Measurements from ENCODE around the gene MTURN.

DNA sequence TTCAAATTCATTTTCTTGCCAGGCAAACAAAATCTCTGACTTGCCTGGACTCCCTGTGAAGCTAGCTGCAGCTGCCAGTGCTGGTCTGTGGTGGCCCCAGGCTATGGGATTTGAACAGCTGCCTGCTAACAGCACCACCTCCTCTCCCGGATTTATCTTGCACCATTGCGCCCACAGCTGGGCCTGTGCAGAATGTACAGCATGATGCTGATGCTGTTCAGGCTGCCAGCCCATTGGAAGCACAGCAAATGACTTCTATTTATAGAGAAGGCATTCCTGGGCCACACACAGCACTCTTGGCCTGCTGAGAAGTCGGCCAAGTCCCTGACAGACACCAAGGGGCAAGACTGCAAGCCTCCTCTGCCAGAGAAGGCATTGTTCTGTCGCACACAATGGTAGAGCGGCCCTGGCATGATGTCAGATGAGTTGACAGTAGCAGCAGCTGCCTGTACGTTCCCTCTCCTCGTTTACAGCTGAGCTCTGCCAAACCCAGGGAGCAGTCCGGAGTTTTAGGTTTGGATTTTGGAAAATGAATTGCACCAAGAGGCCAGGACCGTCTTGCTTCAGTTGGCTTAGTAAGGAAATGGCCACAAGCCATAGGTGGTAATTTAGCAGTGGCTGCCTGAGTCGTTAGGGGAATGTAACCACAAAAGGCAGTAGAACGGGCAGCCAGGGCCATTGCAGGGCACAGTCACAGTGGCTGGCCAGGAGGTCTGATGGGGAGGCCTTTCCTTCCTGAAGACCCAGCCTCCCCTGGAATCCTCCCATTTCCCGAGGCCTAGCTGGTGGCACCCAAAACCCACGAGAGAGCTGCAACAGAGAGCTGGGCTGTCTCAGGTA, 38.5 kb downstream of the MTURN start:
- TF ChIP-seq, protein P1, sequence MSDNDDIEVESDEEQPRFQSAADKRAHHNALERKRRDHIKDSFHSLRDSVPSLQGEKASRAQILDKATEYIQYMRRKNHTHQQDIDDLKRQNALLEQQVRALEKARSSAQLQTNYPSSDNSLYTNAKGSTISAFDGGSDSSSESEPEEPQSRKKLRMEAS (IDR thresholded peaks at IDR 0.05): no peak
- TF ChIP-seq EP300 (IDR thresholded peaks at IDR 0.05; ENCODE audit: borderline replicate concordance) (no peak), RAD21 (IDR thresholded peaks at IDR 0.05; ENCODE audit: low read depth) (peak; percentile 53), TAF1 (IDR thresholded peaks at IDR 0.05; ENCODE audit: low read depth) (no peak), NFIC (IDR thresholded peaks at IDR 0.05) (no peak), TCF12 (IDR thresholded peaks at IDR 0.05; ENCODE audit: low read depth) (no peak), CREB1 (IDR thresholded peaks at IDR 0.05; ENCODE audit: low read depth) (no peak), CEBPB (IDR thresholded peaks at IDR 0.05) (no peak)
- TF ChIP-seq, protein P2, sequence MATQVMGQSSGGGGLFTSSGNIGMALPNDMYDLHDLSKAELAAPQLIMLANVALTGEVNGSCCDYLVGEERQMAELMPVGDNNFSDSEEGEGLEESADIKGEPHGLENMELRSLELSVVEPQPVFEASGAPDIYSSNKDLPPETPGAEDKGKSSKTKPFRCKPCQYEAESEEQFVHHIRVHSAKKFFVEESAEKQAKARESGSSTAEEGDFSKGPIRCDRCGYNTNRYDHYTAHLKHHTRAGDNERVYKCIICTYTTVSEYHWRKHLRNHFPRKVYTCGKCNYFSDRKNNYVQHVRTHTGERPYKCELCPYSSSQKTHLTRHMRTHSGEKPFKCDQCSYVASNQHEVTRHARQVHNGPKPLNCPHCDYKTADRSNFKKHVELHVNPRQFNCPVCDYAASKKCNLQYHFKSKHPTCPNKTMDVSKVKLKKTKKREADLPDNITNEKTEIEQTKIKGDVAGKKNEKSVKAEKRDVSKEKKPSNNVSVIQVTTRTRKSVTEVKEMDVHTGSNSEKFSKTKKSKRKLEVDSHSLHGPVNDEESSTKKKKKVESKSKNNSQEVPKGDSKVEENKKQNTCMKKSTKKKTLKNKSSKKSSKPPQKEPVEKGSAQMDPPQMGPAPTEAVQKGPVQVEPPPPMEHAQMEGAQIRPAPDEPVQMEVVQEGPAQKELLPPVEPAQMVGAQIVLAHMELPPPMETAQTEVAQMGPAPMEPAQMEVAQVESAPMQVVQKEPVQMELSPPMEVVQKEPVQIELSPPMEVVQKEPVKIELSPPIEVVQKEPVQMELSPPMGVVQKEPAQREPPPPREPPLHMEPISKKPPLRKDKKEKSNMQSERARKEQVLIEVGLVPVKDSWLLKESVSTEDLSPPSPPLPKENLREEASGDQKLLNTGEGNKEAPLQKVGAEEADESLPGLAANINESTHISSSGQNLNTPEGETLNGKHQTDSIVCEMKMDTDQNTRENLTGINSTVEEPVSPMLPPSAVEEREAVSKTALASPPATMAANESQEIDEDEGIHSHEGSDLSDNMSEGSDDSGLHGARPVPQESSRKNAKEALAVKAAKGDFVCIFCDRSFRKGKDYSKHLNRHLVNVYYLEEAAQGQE (IDR thresholded peaks at IDR 0.05; ENCODE audit: low read depth): no peak
- TF ChIP-seq, protein P3, sequence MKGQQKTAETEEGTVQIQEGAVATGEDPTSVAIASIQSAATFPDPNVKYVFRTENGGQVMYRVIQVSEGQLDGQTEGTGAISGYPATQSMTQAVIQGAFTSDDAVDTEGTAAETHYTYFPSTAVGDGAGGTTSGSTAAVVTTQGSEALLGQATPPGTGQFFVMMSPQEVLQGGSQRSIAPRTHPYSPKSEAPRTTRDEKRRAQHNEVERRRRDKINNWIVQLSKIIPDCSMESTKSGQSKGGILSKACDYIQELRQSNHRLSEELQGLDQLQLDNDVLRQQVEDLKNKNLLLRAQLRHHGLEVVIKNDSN (IDR thresholded peaks at IDR 0.05): no peak

All from Ishikawa (cell line).